ENCODE results near the gene DNAJC10.
"Not testable (repeated sequence)": the region's sequence is repeated elsewhere in the genome, so short reads cannot be mapped to it uniquely, and the experiment has no call there.

DNAJC10 gene

GRCh38 chr2:182726473-182726872 lies 10.4 kb downstream of the DNAJC10 start:
- H3K27ac ChIP-seq = no peak overlapping the region
- no peak for TF ChIP-seq CTCF (conservative IDR thresholded peaks at IDR 0.05)

GRCh38 chr2:182728014-182728413 lies 12.0 kb downstream of the DNAJC10 start:
- no peak overlapping the region for H3K27ac ChIP-seq
- TF ChIP-seq CTCF (conservative IDR thresholded peaks at IDR 0.05) = no peak

- TF ChIP-seq CTCF (conservative IDR thresholded peaks at IDR 0.05) = no peak
- no peak overlapping the region for H3K27ac ChIP-seq
Observed at GRCh38 chr2:182729710-182730339, 13.8 kb downstream of the DNAJC10 start.

GRCh38 chr2:182730486-182730885 lies 14.4 kb downstream of the DNAJC10 start:
- no peak for TF ChIP-seq CTCF (conservative IDR thresholded peaks at IDR 0.05)
- H3K27ac ChIP-seq = no peak overlapping the region

- H3K27ac ChIP-seq = no peak overlapping the region
- TF ChIP-seq CTCF (conservative IDR thresholded peaks at IDR 0.05) = no peak
Observed at GRCh38 chr2:182732736-182733135, 16.7 kb downstream of the DNAJC10 start.

- H3K27ac ChIP-seq = no peak overlapping the region
- no peak for TF ChIP-seq CTCF (conservative IDR thresholded peaks at IDR 0.05)
Observed at GRCh38 chr2:182733572-182733971, 17.5 kb downstream of the DNAJC10 start.

- H3K27ac ChIP-seq = not testable (repeated sequence)
Observed at GRCh38 chr2:182736856-182737255, 20.8 kb downstream of the DNAJC10 start.

GRCh38 chr2:182740701-182741100 lies 24.6 kb downstream of the DNAJC10 start:
- TF ChIP-seq CTCF (conservative IDR thresholded peaks at IDR 0.05) = no peak
- no peak overlapping the region for H3K27ac ChIP-seq

Measured in VCaP (cell line).